Astrocyte of the spinal cord (primary cell): ENCODE measurements around the gene ZNF526.

Source experiments
- DNase-seq: peaks from one replicate; pipeline ENCODE4 v3.0.0; 2011; ENCODE audit warnings: low read depth, low spot score
- H3K4me3 ChIP-seq: 2 replicates; pipeline ENCODE4 v1.5.1; 2011; ENCODE audit warnings: low read depth, mild to moderate bottlenecking, low read length, moderate library complexity
- CTCF ChIP-seq: IDR thresholded peaks from 2 replicates; pipeline ENCODE4 v1.5.1; 2012; ENCODE audit warnings: low read depth, mild to moderate bottlenecking, low read length, inconsistent platforms
- in situ Hi-C: cut with HindIII; loops from 2 replicates; pipeline ENCODE4 v1.10.0; 2017; ENCODE audit warnings: low sequenced_read_pairs

The ZNF526 gene

GRCh38 chr19:42275517-42275916 lies 55.4 kb downstream of the ZNF526 start:
- in situ Hi-C loops: no loop called here
- TF ChIP-seq CTCF: no peak
- no peak overlapping the region for H3K4me3 ChIP-seq
- no peak for DNase-seq

GRCh38 chr19:42276284-42276683 lies 56.2 kb downstream of the ZNF526 start:
- in situ Hi-C loops: no loop called here
- no peak for DNase-seq
- TF ChIP-seq CTCF: no peak
- no peak overlapping the region for H3K4me3 ChIP-seq

GRCh38 chr19:42276821-42277220 lies 56.7 kb downstream of the ZNF526 start:
- H3K4me3 ChIP-seq: no peak overlapping the region
- in situ Hi-C loops: no loop called here
- DNase-seq: no peak
- no peak for TF ChIP-seq CTCF
